HEK293T (cell line): Measurements from ENCODE around the gene CLEC16A.

Source experiments
- CTCF ChIA-PET: fragments of 350-600 bp; formaldehyde crosslinking; extraction: SDS; loops from one replicate; lab custom pipeline; 2021; ENCODE audit warnings: antibody characterized with exemption, inconsistent platforms; lab: Yijun Ruan, JAX
- POLR2A ChIA-PET: fragments of 350-600 bp; formaldehyde crosslinking; extraction: SDS; loops from one replicate; lab custom pipeline; 2020; ENCODE audit warnings: antibody characterized with exemption, inconsistent platforms; lab: Yijun Ruan, JAX
- DNase-seq: peaks from one replicate; pipeline ENCODE4 v3.0.0; 2012; ENCODE audit warnings: mixed read lengths; ENCODE audit errors: extremely low spot score
- ARNT ChIP-seq: fragments of 450-650 bp; IDR thresholded peaks from 2 replicates; pipeline ENCODE4 v1.6.1; 2017; ENCODE audit warnings: mild to moderate bottlenecking
- BHLHE40 ChIP-seq: fragments of 450-650 bp; IDR thresholded peaks from 2 replicates; pipeline ENCODE4 v1.6.1; 2016; ENCODE audit warnings: mild to moderate bottlenecking, moderate library complexity, borderline replicate concordance
- CTBP1 ChIP-seq: fragments of 450-650 bp; IDR thresholded peaks from 2 replicates; pipeline ENCODE4 v1.6.1; 2016; ENCODE audit warnings: borderline replicate concordance
- ELF4 ChIP-seq: fragments of 450-650 bp; IDR thresholded peaks from 2 replicates; pipeline ENCODE4 v1.6.1; 2017; ENCODE audit warnings: antibody characterized with exemption
- FOXA1 ChIP-seq: fragments of 450-650 bp; IDR thresholded peaks from 2 replicates; pipeline ENCODE4 v1.6.1; 2016; ENCODE audit warnings: mild to moderate bottlenecking
- FOXK2 ChIP-seq: fragments of 450-650 bp; IDR thresholded peaks from 2 replicates; pipeline ENCODE4 v1.6.1; 2016; ENCODE audit warnings: mild to moderate bottlenecking
- FOXM1 ChIP-seq: fragments of 450-650 bp; IDR thresholded peaks from 2 replicates; pipeline ENCODE4 v1.6.1; 2017; ENCODE audit warnings: mild to moderate bottlenecking, borderline replicate concordance
- HDGF ChIP-seq: fragments of 450-650 bp; IDR thresholded peaks from 2 replicates; pipeline ENCODE4 v1.6.1; 2017; ENCODE audit warnings: antibody characterized with exemption, borderline replicate concordance
- L3MBTL2 ChIP-seq: fragments of 450-650 bp; conservative IDR thresholded peaks from 2 replicates; pipeline ENCODE4 v1.6.1; 2016; ENCODE audit warnings: mild to moderate bottlenecking
- LEF1 ChIP-seq: fragments of 450-650 bp; IDR thresholded peaks from 2 replicates; pipeline ENCODE4 v1.6.1; 2017; ENCODE audit warnings: mild to moderate bottlenecking, borderline replicate concordance
- NFRKB ChIP-seq: fragments of 450-650 bp; IDR thresholded peaks from 2 replicates; pipeline ENCODE4 v1.6.1; 2016; ENCODE audit warnings: mild to moderate bottlenecking, moderate library complexity
- PKNOX1 ChIP-seq: fragments of 450-650 bp; IDR thresholded peaks from 2 replicates; pipeline ENCODE4 v1.6.1; 2016
- SP1 ChIP-seq: fragments of 450-650 bp; IDR thresholded peaks from 2 replicates; pipeline ENCODE4 v1.6.1; 2017
- SUZ12 ChIP-seq: fragments of 450-650 bp; IDR thresholded peaks from 2 replicates; pipeline ENCODE4 v1.6.1; 2016; ENCODE audit warnings: mild to moderate bottlenecking
- TARDBP ChIP-seq: fragments of 450-650 bp; IDR thresholded peaks from 2 replicates; pipeline ENCODE4 v1.6.1; 2016
- ZNF384 ChIP-seq: fragments of 450-650 bp; IDR thresholded peaks from 2 replicates; pipeline ENCODE4 v1.6.1; 2016

Gene CLEC16A

GRCh38 chr16:11051879-11052808 lies 107.8 kb downstream of the CLEC16A start:
- DNase-seq = no peak
- no peak for TF ChIP-seq ELF4
- ChIA-PET POLR2A (no interaction called here), CTCF (no interaction called here)

GRCh38 chr16:11053916-11054460 lies 109.6 kb downstream of the CLEC16A start:
- POLR2A ChIA-PET = no interaction called here
- CTCF ChIA-PET = interaction anchor here (0.7 kb wide), 1 partner anchor 201 kb away, joined by 3 read pairs; no protein-coding TSS in a partner anchor
- DNase-seq = no peak
- TF ChIP-seq PKNOX1 (no peak), L3MBTL2 (no peak), ELF4 (no peak), ARNT (no peak), LEF1 (no peak), ZNF384 (no peak), FOXK2 (no peak), FOXA1 (no peak), CTBP1 (no peak), SUZ12 (no peak), HDGF (no peak), TARDBP (no peak), BHLHE40 (no peak), FOXM1 (no peak), NFRKB (no peak), SP1 (no peak)

- TF ChIP-seq ZNF384 (no peak), HDGF (no peak), NFRKB (no peak)
- DNase-seq = no peak
- ChIA-PET POLR2A (no interaction called here), CTCF (no interaction called here)
Observed at GRCh38 chr16:11056090-11056992, 112.0 kb downstream of the CLEC16A start.

- POLR2A ChIA-PET = no interaction called here
- CTCF ChIA-PET = no interaction called here
Observed at GRCh38 chr16:11056993-11057649, 112.8 kb downstream of the CLEC16A start.

GRCh38 chr16:11057711-11058345 lies 113.5 kb downstream of the CLEC16A start:
- ChIA-PET CTCF (no interaction called here), POLR2A (no interaction called here)
- TF ChIP-seq LEF1 (no peak), CTBP1 (no peak), SUZ12 (no peak), TARDBP (no peak), HDGF (no peak), FOXK2 (no peak), ELF4 (no peak), ARNT (no peak), BHLHE40 (no peak), FOXA1 (no peak), SP1 (no peak), NFRKB (no peak), L3MBTL2 (no peak), FOXM1 (no peak), ZNF384 (no peak), PKNOX1 (no peak)
- no peak for DNase-seq

More at GRCh38 chr16:11056993-11057649, 112.8 kb downstream of the CLEC16A start:
- TF ChIP-seq NFRKB (no peak), FOXK2 (no peak), HDGF (no peak), L3MBTL2 (no peak), BHLHE40 (no peak), SUZ12 (no peak), FOXA1 (no peak)
- no peak for DNase-seq

GRCh38 chr16:11058832-11059231 lies 114.5 kb downstream of the CLEC16A start:
- no peak for DNase-seq
- CTCF ChIA-PET = no interaction called here
- POLR2A ChIA-PET = no interaction called here
- TF ChIP-seq TARDBP (no peak), ARNT (no peak), ELF4 (no peak)
